SH-SY5Y (cell line): ENCODE data around the gene G2E3.

ENCODE experiments used
- GATA2 ChIP-seq: IDR thresholded peaks from 2 replicates; pipeline ENCODE4 v1.6.1; 2011; ENCODE audit warnings: mild to moderate bottlenecking, low read depth, low read length
- GATA3 ChIP-seq: IDR thresholded peaks from 2 replicates; pipeline ENCODE4 v1.6.1; 2011; ENCODE audit warnings: low read depth, mild to moderate bottlenecking, low read length, moderate library complexity

DNA sequence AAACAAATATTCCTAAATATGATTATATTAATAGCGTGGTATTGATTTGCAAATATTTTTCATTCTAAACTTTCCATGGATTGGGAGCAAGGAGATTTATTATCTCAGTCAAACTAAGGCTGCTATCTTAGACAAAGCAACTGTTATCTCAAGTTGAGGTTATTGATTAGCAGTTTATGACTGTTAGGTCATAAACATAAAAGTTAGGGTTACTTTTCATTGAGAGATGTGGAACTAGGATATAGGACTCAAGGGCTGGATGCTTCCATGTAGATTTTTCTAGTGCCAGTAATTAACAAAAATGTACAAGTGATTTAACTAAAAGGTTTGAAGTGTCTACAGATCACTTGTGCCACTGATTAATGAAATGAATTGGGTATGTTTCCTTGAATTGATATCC is 82.2 kb downstream of the G2E3 start:
- TF ChIP-seq GATA2 (no peak), GATA3 (no peak)
